GM12878 (cell line): Measurements from ENCODE around the gene ACRBP. TPM values are rescaled to one million over a fixed set of nuclear protein-coding genes. Genes with fewer than 3 reads are reported as not detected.

Experiments
- ATAC-seq: fragments of 200-7000 bp; cut with Tn5 transposase; 3 replicates; pipeline ENCODE4 v1.9.1; 2020; ENCODE audit warnings: mild to moderate bottlenecking, moderate library complexity
- BruUV-seq: library from RNA; stranded (reverse); fragments of 400-500 nt; replicated peaks from 2 replicates; lab custom pipeline; 2021; lab: Mats Ljungman, UMichigan
- CTCF ChIA-PET: fragments of 300-600 bp; sonication (Branson Sonifier 250); formaldehyde crosslinking; extraction: SDS; loops from one replicate; lab custom pipeline; 2021; ENCODE audit warnings: inconsistent platforms; lab: Yijun Ruan, JAX
- POLR2A ChIA-PET: fragments of 350-600 bp; formaldehyde crosslinking; extraction: SDS; loops from one replicate; lab custom pipeline; 2021; ENCODE audit warnings: inconsistent platforms; lab: Charles Lee
- RAD21 ChIA-PET: fragments of 300-600 bp; sonication (Branson Sonifier 250); formaldehyde crosslinking; loops from one replicate; lab custom pipeline; 2023; ENCODE audit warnings: antibody characterized with exemption; ENCODE audit not compliant: unreplicated experiment; lab: Charles Lee
- SMC1A ChIA-PET: fragments of 300-600 bp; sonication (Branson Sonifier 250); formaldehyde crosslinking; loops from one replicate; lab custom pipeline; 2023; ENCODE audit not compliant: unreplicated experiment, uncharacterized antibody; lab: Charles Lee
- DNase-seq: peaks from one replicate; pipeline ENCODE4 v3.0.0-alpha.2; 2011; ENCODE audit warnings: low read depth, low spot score
- FAIRE-seq: peaks from 3 replicates; lab custom pipeline; 2011; peaks lifted over from hg19 to GRCh38; lab: Jason Lieb, UNC
- H2AFZ ChIP-seq: 2 replicates; pipeline ENCODE4 v1.6.0; 2011; ENCODE audit warnings: low read depth, low read length, control low read depth; ENCODE audit not compliant: control insufficient read depth
- H3K27ac ChIP-seq: 2 replicates; pipeline ENCODE4 v1.5.1; 2011; ENCODE audit warnings: control low read depth; ENCODE audit not compliant: control insufficient read depth, insufficient read depth
- H3K27me3 ChIP-seq, 2 experiments: replicated peaks in 1 of 2; 2 replicates each; pipeline versions ENCODE4 v1.6.0 to v1.6.1; 2011; ENCODE audit warnings: low read length in 1 of 2; ENCODE audit not compliant: control insufficient read depth in 2 of 2, insufficient read depth in 2 of 2
- H3K36me3 ChIP-seq, 2 experiments: 2 replicates each; pipeline ENCODE4 v1.5.1; 2011; ENCODE audit warnings: low read length in 1 of 2; ENCODE audit not compliant: control insufficient read depth in 2 of 2, insufficient read depth in 2 of 2
- H3K4me1 ChIP-seq: 2 replicates; pipeline ENCODE4 v1.6.1; 2011; ENCODE audit warnings: mild to moderate bottlenecking, low read length, moderate library complexity, mixed read lengths; ENCODE audit not compliant: control insufficient read depth, insufficient read depth
- H3K4me2 ChIP-seq: 2 replicates; pipeline ENCODE4 v1.6.0; 2011; ENCODE audit warnings: control low read depth; ENCODE audit not compliant: control insufficient read depth, insufficient read depth
- H3K4me3 ChIP-seq: fragments of 200-600 bp; sonication (generic); 2 replicates; pipeline ENCODE4 v1.5.1; 2016
- H3K79me2 ChIP-seq: 2 replicates; pipeline ENCODE4 v1.6.0; 2011; ENCODE audit warnings: low read length; ENCODE audit not compliant: control insufficient read depth, insufficient read depth
- H3K9ac ChIP-seq: 2 replicates; pipeline ENCODE4 v1.8.0; 2011; ENCODE audit warnings: low read length, control low read depth, mixed read lengths; ENCODE audit not compliant: control insufficient read depth, insufficient read depth
- H3K9me3 ChIP-seq: replicated peaks from 3 replicates; pipeline ENCODE4 v1.5.1; 2011; ENCODE audit warnings: mild to moderate bottlenecking, low read length; ENCODE audit not compliant: control insufficient read depth, insufficient read depth
- H4K20me1 ChIP-seq: 2 replicates; pipeline ENCODE4 v1.6.0; 2011; ENCODE audit not compliant: control insufficient read depth, insufficient read depth
- BACH1 ChIP-seq: fragments of 450-650 bp; IDR thresholded peaks from 2 replicates; pipeline ENCODE4 v1.6.1; 2017; ENCODE audit warnings: mild to moderate bottlenecking, borderline replicate concordance
- BCL11A ChIP-seq: IDR thresholded peaks from 2 replicates; pipeline ENCODE4 v1.6.1; 2011; ENCODE audit warnings: low read depth, low read length
- EED ChIP-seq: sonication (generic); IDR thresholded peaks from 2 replicates; pipeline ENCODE4 v1.6.1; 2016; ENCODE audit warnings: antibody characterized with exemption, low read depth
- IRF4 ChIP-seq: IDR thresholded peaks from 2 replicates; pipeline ENCODE4 v1.6.1; 2011; ENCODE audit warnings: low read depth, low read length
- MEF2B ChIP-seq: fragments of 450-650 bp; IDR thresholded peaks from 2 replicates; pipeline ENCODE4 v1.6.1; 2018; ENCODE audit warnings: mild to moderate bottlenecking, moderate library complexity; ENCODE audit not compliant: partially characterized antibody, poor library complexity, severe bottlenecking
- MYB ChIP-seq: fragments of 150-350 bp; IDR thresholded peaks from 2 replicates; pipeline ENCODE4 v1.6.1; 2014; ENCODE audit warnings: mild to moderate bottlenecking, low read depth, low read length, borderline replicate concordance
- NFYA ChIP-seq: IDR thresholded peaks from 2 replicates; pipeline ENCODE4 v1.6.1; 2011; ENCODE audit warnings: low read depth, mild to moderate bottlenecking, low read length, improper control_type of control experiment, borderline replicate concordance
- RAD51 ChIP-seq: fragments of 450-650 bp; IDR thresholded peaks from 2 replicates; pipeline ENCODE4 v1.6.1; 2016; ENCODE audit warnings: moderate library complexity, mild to moderate bottlenecking, inconsistent platforms
- SMAD1 ChIP-seq: fragments of 450-650 bp; IDR thresholded peaks from 2 replicates; pipeline ENCODE4 v1.6.1; 2018; ENCODE audit warnings: mild to moderate bottlenecking, low read depth; ENCODE audit not compliant: partially characterized antibody
- TCF7 ChIP-seq: IDR thresholded peaks from 2 replicates; pipeline ENCODE4 v1.6.1; 2014; ENCODE audit warnings: antibody characterized with exemption, borderline replicate concordance
- USF2 ChIP-seq: IDR thresholded peaks from 2 replicates; pipeline ENCODE4 v1.6.1; 2011; ENCODE audit warnings: low read depth, low read length, improper control_type of control experiment, borderline replicate concordance
- ZNF207 ChIP-seq: fragments of 450-650 bp; IDR thresholded peaks from 2 replicates; pipeline ENCODE4 v1.6.1; 2014; ENCODE audit warnings: antibody characterized with exemption, mild to moderate bottlenecking, borderline replicate concordance
- ZNF384 ChIP-seq: IDR thresholded peaks from 2 replicates; pipeline ENCODE4 v1.6.1; 2012; ENCODE audit warnings: low read depth, mild to moderate bottlenecking, low read length, improper control_type of control experiment, borderline replicate concordance
- ZSCAN29 ChIP-seq: fragments of 450-650 bp; IDR thresholded peaks from 2 replicates; pipeline ENCODE4 v1.6.1; 2017; ENCODE audit warnings: mild to moderate bottlenecking, moderate library complexity
- WGBS: methylation state at CpG from one replicate; pipeline ENCODE4 v1.1.6; 2016; ENCODE audit warnings: low lambda C conversion rate; ENCODE audit not compliant: insufficient replicate concordance, insufficient coverage; ENCODE audit errors: missing lambda C conversion rate; 5-methylcytosine and 5-hydroxymethylcytosine counted together
- in situ Hi-C: fragments of 300-500 bp; cut with MboI; formaldehyde crosslinking; loops from 9 replicates; pipeline ENCODE4 v1.14.3; 2018; ENCODE audit warnings: mixed read lengths
- intact Hi-C: fragments of 100-400 bp; cut with micrococcal nuclease; formaldehyde crosslinking; loops from one replicate; pipeline ENCODE4 v1.14.2; 2022; ENCODE audit not compliant: unreplicated experiment
- polyA plus RNA-seq, 11 experiments: library from polyadenylated mRNA; depleted of rRNA in 4 of 11; unstranded in 6 of 11; stranded (reverse) in 5 of 11; fragments of >200 nt; fragmentation: Nextera tagmentation in 4 of 11; fragmentation: Illumina TruSeq in 1 of 11; extraction: Ambion mirVana in 4 of 11; extraction: Trizol in 1 of 11; gene quantifications; 1 replicate in 1 of 11; 2 replicates in 10 of 11; pipeline versions ENCODE4 v1.2.1 to v1.2.3, GENCODE V29; 2011 to 2016; ENCODE audit warnings: inconsistent platforms in 2 of 11, missing spikeins in 2 of 11, low read depth in 1 of 11
- total RNA-seq, 4 experiments: library from RNA; depleted of rRNA in 3 of 4; stranded (reverse); fragments of >200 nt in 3 of 4; fragmentation: Illumina TruSeq in 1 of 4; extraction: Trizol in 1 of 4; gene quantifications; 2 replicates each; pipeline versions ENCODE4 v1.2.1 to v1.2.3, GENCODE V29; 2013 to 2021

The ACRBP gene
- total and polyA plus RNA-seq, 10 of the 15 experiments (the other 5 are each of a cell fraction or from before 2014, with no cell fraction given) = 0.54 to 1.4 (median 0.87) TPM

- no peak for TF ChIP-seq MEF2B
- no peak for TF ChIP-seq BCL11A
- no peak for TF ChIP-seq NFYA
- TF ChIP-seq ZNF207 = no peak; the same call in 1 of the 2 replicates
- TF ChIP-seq BACH1 = no peak; the same call in 1 of the 2 replicates
- TF ChIP-seq MYB = no peak
- TF ChIP-seq IRF4 = peak; percentile 58; the same call in 1 of the 2 replicates
- peak; percentile 20 for TF ChIP-seq SMAD1
- TF ChIP-seq RAD51 = peak; percentile 46
- peak; percentile 19; the same call in 1 of the 2 replicates for TF ChIP-seq ZNF384
- no peak; the same call in 1 of the 2 replicates for TF ChIP-seq TCF7
- no peak for TF ChIP-seq EED
Observed at GRCh38 chr12:6662906-6663742, 15.9 kb upstream of the ACRBP start, which contains the start of gene ING4 (continued).

- 0 out of 2 replicates have a peak, but pooled peaks have one; percentile 22 for TF ChIP-seq ZSCAN29
- no peak for TF ChIP-seq USF2
- ChIA-PET CTCF (no interaction called here), SMC1A (no interaction called here), RAD21 (no interaction called here), POLR2A (no interaction called here)
- no peaks in the 10 kb centered on the region for H3K9me3 ChIP-seq
- H3K79me2 ChIP-seq = peaks cover 8% of the 10 kb centered on the region
- FAIRE-seq (no peak), DNase-seq (no peak), ATAC-seq (peak; percentile 64)
- H3K4me2 ChIP-seq = peak overlapping the region; percentile 61
- WGBS = 4% methylated on average over 10 of the region's 10 CpGs
- intact Hi-C loops = loop anchor here (5.0 kb wide), 1 partner anchor 45 kb away; no protein-coding TSS in a partner anchor
- peaks cover 8 to 9% of the 10 kb centered on the region in 2 experiments for H3K36me3 ChIP-seq
- H3K27ac ChIP-seq = peak overlapping the region; percentile 45
- H3K27me3 ChIP-seq = no peaks in the 10 kb centered on the region
- H3K4me3 ChIP-seq = peak overlapping the region; percentile 96
- in situ Hi-C loops = no loop called here
- H4K20me1 ChIP-seq = no peaks in the 10 kb centered on the region
- H3K9ac ChIP-seq = peak overlapping the region; percentile 70
- BruUV-seq = TSS peak; percentile 66
- H2AFZ ChIP-seq = peak overlapping the region; percentile 93
- no peaks in the 10 kb centered on the region; the same call in 1 of the 2 replicates for H3K4me1 ChIP-seq
Observed at GRCh38 chr12:6662602-6662905, 15.3 kb upstream of the ACRBP start.
